Measurements from ENCODE around the gene DNAJC1. TPM values are rescaled to one million over a fixed set of nuclear protein-coding genes. Genes with fewer than 3 reads are reported as not detected.
"Not testable (repeated sequence)": the region's sequence is repeated elsewhere in the genome, so short reads cannot be mapped to it uniquely, and the experiment has no call there.

The DNAJC1 gene
- total RNA-seq, 2 donors from 2014 or later: 27.4 to 33.8 TPM

GRCh38 chr10:21825345-21825744, 178.2 kb downstream of the DNAJC1 start:
- peaks cover 6% of the 10 kb centered on the region for H3K9me3 ChIP-seq
- TF ChIP-seq, protein P1, sequence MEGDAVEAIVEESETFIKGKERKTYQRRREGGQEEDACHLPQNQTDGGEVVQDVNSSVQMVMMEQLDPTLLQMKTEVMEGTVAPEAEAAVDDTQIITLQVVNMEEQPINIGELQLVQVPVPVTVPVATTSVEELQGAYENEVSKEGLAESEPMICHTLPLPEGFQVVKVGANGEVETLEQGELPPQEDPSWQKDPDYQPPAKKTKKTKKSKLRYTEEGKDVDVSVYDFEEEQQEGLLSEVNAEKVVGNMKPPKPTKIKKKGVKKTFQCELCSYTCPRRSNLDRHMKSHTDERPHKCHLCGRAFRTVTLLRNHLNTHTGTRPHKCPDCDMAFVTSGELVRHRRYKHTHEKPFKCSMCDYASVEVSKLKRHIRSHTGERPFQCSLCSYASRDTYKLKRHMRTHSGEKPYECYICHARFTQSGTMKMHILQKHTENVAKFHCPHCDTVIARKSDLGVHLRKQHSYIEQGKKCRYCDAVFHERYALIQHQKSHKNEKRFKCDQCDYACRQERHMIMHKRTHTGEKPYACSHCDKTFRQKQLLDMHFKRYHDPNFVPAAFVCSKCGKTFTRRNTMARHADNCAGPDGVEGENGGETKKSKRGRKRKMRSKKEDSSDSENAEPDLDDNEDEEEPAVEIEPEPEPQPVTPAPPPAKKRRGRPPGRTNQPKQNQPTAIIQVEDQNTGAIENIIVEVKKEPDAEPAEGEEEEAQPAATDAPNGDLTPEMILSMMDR (IDR thresholded peaks at IDR 0.05): no peak
- H3K27ac ChIP-seq: no peak overlapping the region
- H3K9ac ChIP-seq (ENCODE audit: low read depth in 2 of 2, low read length in 2 of 2): no peak overlapping the region
- no peaks in the 10 kb centered on the region for H3K4me1 ChIP-seq
- H3K4me3 ChIP-seq: no peak overlapping the region
- H3K27me3 ChIP-seq: no peaks in the 10 kb centered on the region
- intact Hi-C loops (cut with DNase I): no loop called here
- no peaks in the 10 kb centered on the region for H3K36me3 ChIP-seq
- no peak for DNase-seq

DNA sequence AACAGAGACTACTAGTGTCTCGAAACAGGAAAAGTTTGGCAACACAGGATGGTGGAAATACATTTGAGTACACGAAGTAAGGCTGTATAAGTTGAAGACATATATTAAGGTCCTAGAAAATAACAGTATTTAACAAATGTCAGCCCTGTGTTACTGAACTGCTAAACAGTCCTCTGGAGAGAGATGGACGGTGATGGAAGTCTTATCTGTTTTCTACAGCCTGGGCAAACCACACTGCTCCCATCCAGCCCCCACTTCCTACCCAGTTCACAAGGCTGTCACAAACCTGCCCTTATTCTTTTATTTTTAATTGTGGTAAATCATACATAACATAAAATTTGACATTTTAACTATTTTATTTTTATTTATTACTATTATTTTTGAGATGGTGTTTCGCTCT, 179.1 kb downstream of the DNAJC1 start:
- intact Hi-C loops (cut with DNase I): no loop called here
- H3K27me3 ChIP-seq: no peaks in the 10 kb centered on the region
- no peak overlapping the region for H3K27ac ChIP-seq
- TF ChIP-seq, protein P1 (IDR thresholded peaks at IDR 0.05): no peak
- H3K4me1 ChIP-seq: no peaks in the 10 kb centered on the region
- H3K36me3 ChIP-seq: no peaks in the 10 kb centered on the region
- DNase-seq: no peak
- no peak overlapping the region for H3K9ac ChIP-seq (ENCODE audit: low read depth in 2 of 2, low read length in 2 of 2)
- no peak overlapping the region for H3K4me3 ChIP-seq
- H3K9me3 ChIP-seq: no peaks in the 10 kb centered on the region

DNA sequence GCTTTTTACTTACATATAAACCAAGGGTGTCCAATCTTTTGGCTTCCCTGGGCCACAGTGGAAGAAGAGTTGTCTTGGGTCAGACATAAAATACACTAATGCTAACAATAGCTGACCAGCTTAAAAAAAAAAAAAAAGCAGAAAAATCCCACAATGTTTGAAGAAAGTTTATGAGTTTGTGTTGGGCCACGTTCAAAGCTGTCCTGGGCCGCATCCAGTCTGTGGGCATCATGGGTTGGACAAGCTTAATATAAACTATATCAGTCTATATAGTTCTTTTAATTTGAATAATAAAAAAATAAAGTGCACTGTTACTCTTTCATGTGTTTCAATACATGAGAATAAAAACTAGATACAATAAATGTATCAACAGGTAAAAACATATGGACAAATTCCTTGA, 179.9 kb downstream of the DNAJC1 start:
- no peaks in the 10 kb centered on the region for H3K9me3 ChIP-seq
- intact Hi-C loops (cut with DNase I): no loop called here
- no peaks in the 10 kb centered on the region for H3K4me1 ChIP-seq
- H3K27me3 ChIP-seq: no peaks in the 10 kb centered on the region
- DNase-seq: no peak
- H3K36me3 ChIP-seq: no peaks in the 10 kb centered on the region
- TF ChIP-seq, protein P1 (IDR thresholded peaks at IDR 0.05): no peak
- H3K27ac ChIP-seq: no peak overlapping the region
- H3K9ac ChIP-seq (ENCODE audit: low read depth in 2 of 2, low read length in 2 of 2): no peak overlapping the region
- no peak overlapping the region for H3K4me3 ChIP-seq

GRCh38 chr10:21822273-21822672, 181.3 kb downstream of the DNAJC1 start:
- H3K4me3 ChIP-seq; DNase-seq; H3K36me3 ChIP-seq; intact Hi-C loops (cut with DNase I); H3K27me3 ChIP-seq; H3K4me1 ChIP-seq; H3K9me3 ChIP-seq; H3K27ac ChIP-seq; H3K9ac ChIP-seq (ENCODE audit: low read depth in 2 of 2, low read length in 2 of 2): not testable (repeated sequence)

GRCh38 chr10:21820952-21821351, 182.6 kb downstream of the DNAJC1 start:
- Histone ChIP-seq H3K4me3 (no peak overlapping the region), H3K9me3 (no peaks in the 10 kb centered on the region), H3K36me3 (no peaks in the 10 kb centered on the region), H3K4me1 (no peaks in the 10 kb centered on the region), H3K9ac (ENCODE audit: low read depth in 2 of 2, low read length in 2 of 2) (no peak overlapping the region), H3K27me3 (no peaks in the 10 kb centered on the region), H3K27ac (no peak overlapping the region)
- DNase-seq: no peak
- TF ChIP-seq, protein P1 (IDR thresholded peaks at IDR 0.05): no peak
- intact Hi-C loops (cut with DNase I): no loop called here

- H3K36me3 ChIP-seq; H3K27ac ChIP-seq; H3K9ac ChIP-seq (ENCODE audit: low read depth in 2 of 2, low read length in 2 of 2); H3K4me1 ChIP-seq; DNase-seq; H3K9me3 ChIP-seq; H3K4me3 ChIP-seq; H3K27me3 ChIP-seq; intact Hi-C loops (cut with DNase I): not testable (repeated sequence)
These were observed 185.1 kb downstream of the DNAJC1 start for GRCh38 chr10:21818416-21818815.

- no peaks in the 10 kb centered on the region for H3K36me3 ChIP-seq
- H3K4me1 ChIP-seq: no peaks in the 10 kb centered on the region
- H3K9ac ChIP-seq (ENCODE audit: low read depth in 2 of 2, low read length in 2 of 2): no peak overlapping the region
- TF ChIP-seq, protein P1 (IDR thresholded peaks at IDR 0.05): no peak
- no peak overlapping the region for H3K4me3 ChIP-seq
- no peaks in the 10 kb centered on the region for H3K9me3 ChIP-seq
- no peaks in the 10 kb centered on the region for H3K27me3 ChIP-seq
- DNase-seq: no peak
- H3K27ac ChIP-seq: no peak overlapping the region
- intact Hi-C loops (cut with DNase I): no loop called here
These were observed 188.7 kb downstream of the DNAJC1 start for GRCh38 chr10:21814866-21815265.

Measured in colonic mucosa (tissue), 4 donors.